Ascending aorta (tissue), 2 donors: ENCODE results near the gene POLR3B. TPM values are rescaled to one million over a fixed set of nuclear protein-coding genes. Genes with fewer than 3 reads are reported as not detected.
"Not testable (repeated sequence)": the region's sequence is repeated elsewhere in the genome, so short reads cannot be mapped to it uniquely, and the experiment has no call there.

ENCODE experiments used
- DNase-seq, 2 donors: peaks; one replicate each; pipeline ENCODE4 v3.0.0-alpha.2; 2019; ENCODE audit warnings: low spot score in 2 of 2
- H3K27ac ChIP-seq, 2 donors: fragments of 200-600 bp; sonication (generic); one replicate each; pipeline ENCODE4 v1.5.1; 2016 to 2017; ENCODE audit warnings: mild to moderate bottlenecking in 1 of 2
- H3K27me3 ChIP-seq: fragments of 200-600 bp; sonication (generic); one replicate; pipeline ENCODE4 v1.5.1; 2017
- H3K36me3 ChIP-seq, 2 donors: fragments of 200-600 bp; sonication (generic); one replicate each; pipeline ENCODE4 v1.5.1; 2016
- H3K4me1 ChIP-seq, 2 donors: fragments of 200-600 bp; sonication (generic); one replicate each; pipeline ENCODE4 v1.5.1; 2016 to 2017; ENCODE audit warnings: mild to moderate bottlenecking in 1 of 2
- H3K4me3 ChIP-seq, 2 donors: fragments of 200-600 bp; sonication (generic); one replicate each; pipeline ENCODE4 v1.5.1; 2016 to 2017; ENCODE audit warnings: mild to moderate bottlenecking in 1 of 2
- H3K9me3 ChIP-seq, 2 donors: fragments of 200-600 bp; sonication (generic); one replicate each; pipeline ENCODE4 v1.5.1; 2016
- CTCF ChIP-seq, 3 experiments: fragments of 200-600 bp in 2 of 3; fragments of 450-650 bp in 1 of 3; sonication (generic) in 2 of 3; IDR thresholded peaks; one replicate each; pipeline ENCODE4 v1.5.1; 2016 to 2019; ENCODE audit warnings: antibody characterized with exemption in 3 of 3, mild to moderate bottlenecking in 1 of 3, moderate library complexity in 1 of 3
- intact Hi-C: fragments of 100-400 bp; cut with DNase I; formaldehyde crosslinking; loops from one replicate; pipeline ENCODE4 v1.15.1; 2023
- total RNA-seq: library from RNA; depleted of rRNA; stranded (reverse); fragments of >200 nt; gene quantifications from one replicate; pipeline ENCODE4 v1.1.0, GENCODE V29; 2016

The POLR3B gene
- total RNA-seq, 1 donor from 2014 or later = 0.21 TPM

GRCh38 chr12:106378788-106379187 is 21.2 kb downstream of the POLR3B start:
- H3K4me3 ChIP-seq = no peak overlapping the region
- peaks cover 14 to 42% of the 10 kb centered on the region in 2 donors for H3K36me3 ChIP-seq
- no peaks in the 10 kb centered on the region for H3K27me3 ChIP-seq
- no peak for TF ChIP-seq CTCF (IDR thresholded peaks at IDR 0.05)
- H3K27ac ChIP-seq = no peak overlapping the region
- peaks cover 0 to 6% of the 10 kb centered on the region in 2 donors for H3K9me3 ChIP-seq
- no peak for DNase-seq
- intact Hi-C loops = no loop called here
- H3K4me1 ChIP-seq = no peaks in the 10 kb centered on the region

GRCh38 chr12:106380954-106381353 is 23.4 kb downstream of the POLR3B start:
- intact Hi-C loops = no loop called here
- H3K4me3 ChIP-seq = no peak overlapping the region
- H3K27me3 ChIP-seq = no peaks in the 10 kb centered on the region
- no peak overlapping the region for H3K27ac ChIP-seq
- peaks cover 9 to 50% of the 10 kb centered on the region in 2 donors for H3K36me3 ChIP-seq
- no peak for DNase-seq
- no peaks in the 10 kb centered on the region for H3K4me1 ChIP-seq
- TF ChIP-seq CTCF (IDR thresholded peaks at IDR 0.05) = no peak
- peaks cover 0 to 6% of the 10 kb centered on the region in 2 donors for H3K9me3 ChIP-seq

GRCh38 chr12:106381866-106382265 is 24.3 kb downstream of the POLR3B start:
- H3K4me1 ChIP-seq, H3K27me3 ChIP-seq, intact Hi-C loops, H3K4me3 ChIP-seq, DNase-seq, H3K27ac ChIP-seq, H3K9me3 ChIP-seq: not testable (repeated sequence)
- H3K36me3 ChIP-seq = peaks cover 9 to 50% of the 10 kb centered on the region in 2 donors

- peaks cover 0 to 31% of the 10 kb centered on the region in 2 donors for H3K36me3 ChIP-seq
- no peaks in the 10 kb centered on the region for H3K4me1 ChIP-seq
- no peak for TF ChIP-seq CTCF (IDR thresholded peaks at IDR 0.05)
- H3K27ac ChIP-seq = no peak overlapping the region
- no peak overlapping the region for H3K4me3 ChIP-seq
- intact Hi-C loops = loop anchor here (2.0 kb wide), 3 partner anchors 454 to 718 kb away; no protein-coding TSS in a partner anchor
- peaks cover 0 to 6% of the 10 kb centered on the region in 2 donors for H3K9me3 ChIP-seq
- no peak for DNase-seq
- H3K27me3 ChIP-seq = no peaks in the 10 kb centered on the region
Observed at GRCh38 chr12:106386813-106387535, 29.4 kb downstream of the POLR3B start.

GRCh38 chr12:106387848-106388377 is 30.4 kb downstream of the POLR3B start:
- Histone ChIP-seq H3K4me1 (no peaks in the 10 kb centered on the region), H3K36me3 (peaks cover under 1 to 21% of the 10 kb centered on the region in 2 donors), H3K27ac (no peak overlapping the region), H3K9me3 (no peaks in the 10 kb centered on the region), H3K4me3 (no peak overlapping the region), H3K27me3 (no peaks in the 10 kb centered on the region)
- TF ChIP-seq CTCF (IDR thresholded peaks at IDR 0.05) = no peak
- intact Hi-C loops = loop anchor here (2.0 kb wide), 3 partner anchors 453 to 717 kb away; no protein-coding TSS in a partner anchor
- DNase-seq = no peak

- H3K27me3 ChIP-seq = no peaks in the 10 kb centered on the region
- no peak overlapping the region for H3K27ac ChIP-seq
- intact Hi-C loops = no loop called here
- DNase-seq = no peak
- no peaks in the 10 kb centered on the region for H3K9me3 ChIP-seq
- no peak for TF ChIP-seq CTCF (IDR thresholded peaks at IDR 0.05)
- H3K4me1 ChIP-seq = no peaks in the 10 kb centered on the region
- H3K4me3 ChIP-seq = no peak overlapping the region
- peaks cover 2 to 14% of the 10 kb centered on the region in 2 donors for H3K36me3 ChIP-seq
Observed at GRCh38 chr12:106389151-106389550, 31.6 kb downstream of the POLR3B start.
